ENCODE results near the gene CAPN15.
A peak's percentile ranks its signal among the peaks of the same experiment; 100 is the strongest.

The CAPN15 gene

GRCh38 chr16:546909-547770 is 19.6 kb downstream of the CAPN15 start:
- peak; percentile 79 for DNase-seq (ENCODE audit: low spot score)

- no peak for DNase-seq (ENCODE audit: low spot score)
Measured at GRCh38 chr16:548586-548985, 21.1 kb downstream of the CAPN15 start.

- DNase-seq (ENCODE audit: low spot score) = no peak
Measured at GRCh38 chr16:549544-550263, 22.2 kb downstream of the CAPN15 start.

GRCh38 chr16:551210-551609 is 23.7 kb downstream of the CAPN15 start:
- DNase-seq (ENCODE audit: low spot score) = no peak

- no peak for DNase-seq (ENCODE audit: low spot score)
Measured at GRCh38 chr16:552171-552570, 24.7 kb downstream of the CAPN15 start.

GRCh38 chr16:553601-554296 is 26.2 kb downstream of the CAPN15 start:
- no peak for DNase-seq (ENCODE audit: low spot score)

- DNase-seq (ENCODE audit: low spot score) = no peak
Measured at GRCh38 chr16:554297-554621, 26.7 kb downstream of the CAPN15 start.

GRCh38 chr16:554640-555365 is 27.3 kb downstream of the CAPN15 start:
- no peak for DNase-seq (ENCODE audit: low spot score)

GRCh38 chr16:555528-556473 is 28.3 kb downstream of the CAPN15 start:
- DNase-seq (ENCODE audit: low spot score) = no peak

GRCh38 chr16:556474-557173 is 29.1 kb downstream of the CAPN15 start:
- no peak for DNase-seq (ENCODE audit: low spot score)

GRCh38 chr16:557463-558297 is 30.2 kb downstream of the CAPN15 start:
- DNase-seq (ENCODE audit: low spot score) = no peak

GRCh38 chr16:558298-559020 is 30.9 kb downstream of the CAPN15 start:
- no peak for DNase-seq (ENCODE audit: low spot score)

- no peak for DNase-seq (ENCODE audit: low spot score)
Measured at GRCh38 chr16:559021-559380, 31.5 kb downstream of the CAPN15 start.

- DNase-seq (ENCODE audit: low spot score) = no peak
Measured at GRCh38 chr16:559411-560203, 32.1 kb downstream of the CAPN15 start.

- DNase-seq (ENCODE audit: low spot score) = no peak
Measured at GRCh38 chr16:560204-560700, 32.7 kb downstream of the CAPN15 start, which contains the start of gene PRR35. Gene PRR35, plus strand, starts transcription at chr16:560394. Its CDS starts 2,901 bp downstream, at chr16:563295.

- no peak for DNase-seq (ENCODE audit: low spot score)
Measured at GRCh38 chr16:560701-561412, 33.3 kb downstream of the CAPN15 start.

GRCh38 chr16:561413-561794 is 33.9 kb downstream of the CAPN15 start:
- DNase-seq (ENCODE audit: low spot score) = no peak

Measured in ecto neural progenitor cell (in vitro differentiated cells).